ENCODE results near the gene CHN2.
"Not testable (repeated sequence)": the region's sequence is repeated elsewhere in the genome, so short reads cannot be mapped to it uniquely, and the experiment has no call there.

The CHN2 gene

GRCh38 chr7:29262191-29262917, 67.8 kb downstream of the CHN2 start:
- DNase-seq = no peak

GRCh38 chr7:29263601-29264207, 69.1 kb downstream of the CHN2 start:
- DNase-seq = not testable (repeated sequence)

DNA sequence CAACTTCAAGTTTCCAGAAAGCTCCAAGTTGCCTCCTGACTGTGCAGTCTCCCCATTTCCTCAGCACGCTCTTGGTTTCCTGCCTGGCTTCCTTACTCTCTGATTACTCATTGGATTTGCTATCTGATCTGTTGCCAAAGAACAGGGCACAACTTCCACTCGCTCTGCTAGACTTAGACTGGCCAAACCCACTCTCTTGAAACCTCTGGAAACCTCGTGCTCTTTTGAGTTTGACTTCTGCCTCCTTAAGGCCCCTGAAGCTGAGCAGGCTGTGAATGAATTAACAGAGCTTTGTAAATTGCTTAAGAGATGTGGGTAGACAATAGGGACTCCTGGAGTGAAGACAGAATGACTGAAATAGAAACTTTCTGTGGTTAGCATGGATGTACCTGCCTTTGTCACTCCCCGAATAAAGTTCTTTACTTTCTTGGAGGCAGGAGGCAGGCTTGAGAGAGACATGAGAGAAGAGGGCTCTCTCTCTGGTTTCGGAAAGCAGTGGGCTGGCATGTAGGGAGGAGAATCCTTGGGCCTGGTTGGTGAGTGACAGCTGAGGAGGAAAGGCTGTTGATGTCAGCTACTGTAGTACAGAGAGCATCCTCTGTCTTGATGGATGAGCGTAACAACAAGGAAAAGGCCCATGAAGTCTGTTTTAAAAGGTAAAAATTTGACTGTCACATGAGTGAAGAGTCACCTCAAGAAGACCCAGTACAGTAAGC, 70.8 kb downstream of the CHN2 start:
- DNase-seq = no peak

GRCh38 chr7:29269935-29270334, 75.4 kb downstream of the CHN2 start:
- no peak for DNase-seq

DNA sequence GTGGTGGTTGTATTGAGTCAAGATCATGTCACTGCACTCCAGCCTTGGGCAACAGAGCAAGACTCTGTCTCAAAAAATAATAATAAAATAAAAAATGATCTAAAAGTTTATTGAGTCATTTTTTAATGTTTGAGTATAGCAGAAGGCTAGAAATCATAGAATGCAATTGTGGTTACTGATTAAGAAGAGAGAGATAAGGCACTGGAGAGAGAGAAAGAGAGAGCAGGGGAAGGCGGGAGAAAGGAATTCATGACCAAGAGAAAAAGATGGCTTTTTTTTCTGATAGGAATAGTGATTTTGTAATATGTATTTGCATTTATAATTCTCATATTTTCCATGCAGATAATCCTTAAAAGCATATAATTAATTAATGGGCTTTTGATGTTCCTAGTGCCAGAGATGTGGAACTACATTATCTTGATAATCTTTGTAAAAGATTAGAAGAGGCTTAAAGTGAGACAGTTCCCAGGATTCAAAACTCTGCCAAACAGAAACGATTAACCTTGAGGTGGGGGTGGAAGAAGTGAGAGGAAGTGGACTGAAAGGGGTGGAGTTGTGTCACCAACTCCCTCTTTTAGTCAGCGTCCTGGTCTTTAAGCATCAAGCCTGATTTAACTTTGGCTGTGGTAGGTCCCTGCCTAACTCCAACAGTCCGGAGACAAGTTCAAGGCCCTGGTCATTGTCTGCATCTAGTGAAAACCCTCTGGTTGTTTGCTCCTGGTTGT, 76.2 kb downstream of the CHN2 start:
- DNase-seq = no peak

- DNase-seq = no peak
Observed at GRCh38 chr7:29271319-29271658, 76.7 kb downstream of the CHN2 start.

DNA sequence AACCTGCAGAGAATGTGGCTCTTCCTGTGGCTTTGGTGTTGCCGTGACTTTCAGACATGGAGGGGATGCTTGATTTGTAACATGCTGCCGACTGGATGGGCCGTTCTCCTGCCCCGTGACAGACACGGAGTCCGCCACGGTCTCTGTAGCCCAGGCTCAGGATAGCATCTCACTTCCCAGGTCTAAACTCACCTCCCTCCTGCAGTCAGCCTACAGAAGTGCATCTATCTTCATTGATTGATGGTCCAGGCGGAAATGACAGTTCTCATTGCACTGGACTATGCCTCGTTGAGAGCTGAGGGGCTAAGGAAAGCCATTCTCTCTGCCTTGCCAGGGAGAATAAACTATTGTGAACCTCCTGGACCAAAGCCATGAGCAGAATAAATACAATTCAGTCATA, 77.5 kb downstream of the CHN2 start:
- no peak for DNase-seq

GRCh38 chr7:29274146-29275017, 79.8 kb downstream of the CHN2 start:
- DNase-seq = no peak

DNA sequence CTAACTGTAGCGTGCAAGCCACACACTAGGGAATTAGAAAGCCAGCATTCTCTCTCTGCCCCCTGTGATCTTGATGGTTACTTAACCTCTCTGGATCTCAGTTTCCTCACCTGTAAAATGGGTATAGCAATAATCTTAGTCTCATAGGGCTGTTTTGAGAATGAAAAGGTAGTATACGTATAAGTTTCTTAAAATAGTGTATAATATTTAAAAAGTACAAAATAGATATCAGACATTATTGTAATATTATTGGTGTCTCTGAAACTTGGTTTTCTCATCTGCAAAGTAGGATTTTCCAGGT, 80.4 kb downstream of the CHN2 start:
- no peak for DNase-seq

- no peak for DNase-seq
Observed at GRCh38 chr7:29275493-29275892, 80.9 kb downstream of the CHN2 start.

GRCh38 chr7:29276199-29276598, 81.6 kb downstream of the CHN2 start:
- DNase-seq = no peak

- no peak for DNase-seq
Observed at GRCh38 chr7:29276806-29277205, 82.2 kb downstream of the CHN2 start.

GRCh38 chr7:29277436-29278215, 83.1 kb downstream of the CHN2 start:
- no peak for DNase-seq

DNA sequence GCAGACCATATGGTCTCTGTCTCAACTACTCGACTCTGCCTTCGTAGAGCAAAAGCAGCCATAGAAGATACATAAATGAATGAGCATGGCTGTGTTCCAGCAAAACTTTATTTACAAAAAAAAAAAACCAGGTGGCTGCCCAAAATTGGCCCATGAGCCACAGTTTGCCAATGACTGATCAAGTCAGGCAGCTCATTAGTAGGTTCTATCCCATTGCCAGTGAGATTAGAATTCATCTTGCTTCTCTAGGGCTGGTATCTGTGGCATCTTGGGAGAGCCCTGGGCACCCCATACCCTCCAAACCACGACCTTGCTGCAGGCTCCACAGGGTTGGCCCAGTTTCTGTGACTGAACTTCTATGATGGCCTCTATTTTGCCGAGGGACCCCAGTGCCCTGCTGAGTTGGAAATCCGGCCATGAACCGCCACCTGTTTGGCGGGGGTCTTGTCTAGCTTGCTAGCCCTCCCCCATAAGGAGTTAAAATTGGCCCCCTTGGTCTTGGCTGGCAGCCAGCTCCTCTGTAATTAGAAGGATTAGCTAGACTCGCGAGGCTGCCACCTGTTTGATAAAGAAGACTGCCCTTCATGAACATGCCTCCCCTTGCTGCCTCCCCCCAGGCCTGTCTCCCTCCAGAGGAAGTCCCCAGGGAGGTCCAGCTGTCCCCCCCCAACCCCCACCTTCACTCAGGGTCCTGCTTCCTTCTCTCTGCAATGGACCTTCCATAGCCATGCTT, 83.9 kb downstream of the CHN2 start:
- DNase-seq = no peak

DNA sequence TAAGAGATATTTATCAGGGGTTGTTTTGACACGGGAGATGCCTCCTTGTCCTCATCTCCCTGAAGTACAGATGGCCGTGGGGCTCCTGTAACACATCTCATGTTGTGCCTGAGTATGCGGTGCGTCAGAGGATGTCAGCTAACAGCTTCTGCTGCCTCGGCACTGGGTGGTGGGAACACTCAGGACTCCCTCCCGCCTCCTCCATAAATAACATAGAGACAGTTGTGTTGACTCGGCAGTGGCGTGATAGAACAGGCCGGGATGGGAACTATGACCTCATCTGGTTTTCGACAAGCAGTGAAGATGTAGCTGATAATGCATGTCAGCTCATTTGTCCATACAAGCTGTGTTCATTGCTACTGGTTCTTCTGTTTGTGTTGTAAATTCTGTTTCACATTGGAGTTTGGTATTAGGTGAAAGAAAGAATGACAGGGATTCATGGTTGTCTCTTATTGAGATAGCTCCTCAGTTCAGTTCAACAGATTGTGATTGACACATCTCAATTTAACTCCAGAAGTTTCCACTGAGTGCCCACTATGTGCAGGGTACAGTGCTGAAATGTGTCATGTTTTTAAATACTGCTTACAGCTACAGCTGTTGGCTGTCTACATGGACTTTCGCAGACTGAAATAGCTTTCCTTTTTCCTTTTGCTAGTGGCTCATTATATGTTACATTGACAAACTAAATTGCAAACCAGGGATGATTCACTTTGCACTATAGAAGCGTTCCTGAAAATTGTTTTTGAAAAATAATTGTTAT, 87.4 kb downstream of the CHN2 start:
- DNase-seq = no peak

- no peak for DNase-seq
Observed at GRCh38 chr7:29282819-29283414, 88.3 kb downstream of the CHN2 start.

DNA sequence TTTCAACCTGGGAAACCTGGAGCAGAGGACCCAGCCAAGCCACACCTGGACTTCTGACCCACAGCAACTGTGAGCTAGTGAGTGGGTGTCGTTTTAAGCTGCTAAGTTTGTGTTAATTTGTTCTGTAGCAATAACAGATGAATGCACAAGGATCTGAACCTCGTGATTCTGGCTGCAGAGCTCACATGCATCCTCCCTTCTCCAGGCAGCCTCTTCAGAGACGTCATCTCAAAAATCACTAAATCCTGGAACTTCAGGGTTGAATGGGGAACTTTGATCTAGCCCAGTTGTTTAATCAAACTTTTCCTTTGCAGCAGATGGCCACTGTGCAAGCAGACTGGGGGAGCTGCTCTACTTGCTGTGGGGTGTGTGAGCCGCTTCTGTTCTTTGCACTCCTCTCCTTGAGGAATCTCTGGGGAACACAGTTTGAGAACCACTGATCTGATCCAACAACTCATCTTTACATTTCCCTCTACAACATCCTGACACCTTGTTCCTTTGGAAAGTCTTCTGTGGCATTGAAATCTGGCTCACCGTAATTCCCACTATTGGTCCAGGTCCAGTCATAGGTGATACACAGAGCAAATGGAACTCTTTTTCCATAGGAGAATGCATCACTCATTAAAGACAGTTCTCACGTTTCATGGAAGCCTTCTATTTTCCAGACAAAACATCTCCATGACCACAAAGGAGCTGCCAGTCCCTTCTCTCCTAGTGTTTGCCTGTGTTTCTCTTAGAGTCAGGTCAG, 90.3 kb downstream of the CHN2 start:
- no peak for DNase-seq

DNA sequence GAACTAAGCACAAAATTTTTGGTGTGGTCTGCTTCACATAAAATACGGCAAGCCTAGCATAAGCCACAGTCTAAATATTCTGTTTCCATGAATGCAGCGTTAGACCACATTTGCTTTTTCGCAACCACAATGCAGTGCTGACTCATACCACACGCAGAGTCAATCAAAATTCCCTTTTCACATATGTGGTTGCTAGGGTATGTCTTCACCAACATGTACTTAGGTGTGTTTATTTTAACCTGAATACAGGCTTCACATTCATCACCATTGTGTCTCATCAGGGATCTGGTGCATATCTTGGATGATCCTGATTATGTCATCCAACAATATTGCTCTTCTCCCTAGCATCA, 90.8 kb downstream of the CHN2 start:
- no peak for DNase-seq

DNA sequence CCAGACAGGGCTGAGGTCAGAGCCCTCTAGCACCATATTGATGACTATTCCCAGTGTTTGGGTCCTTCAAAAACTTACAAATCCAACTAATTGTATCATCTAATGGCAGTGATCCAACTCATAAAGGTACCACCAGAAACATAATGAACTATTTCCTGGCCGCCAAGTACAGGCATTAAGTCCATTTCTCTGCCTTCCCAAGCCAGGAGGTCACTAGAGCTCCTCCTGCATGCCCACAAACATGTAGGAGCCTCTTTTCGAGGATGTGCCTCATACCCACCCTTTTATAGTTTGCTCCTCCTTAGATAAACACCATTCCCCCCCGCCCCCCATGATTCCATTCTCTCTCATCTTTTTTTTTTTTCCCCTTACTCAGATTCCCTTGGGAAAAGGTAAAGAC, 91.3 kb downstream of the CHN2 start:
- DNase-seq = no peak

Data from activated effector memory CD4-positive, alpha-beta T cell treated with anti-CD3 and anti-CD28 coated beads, Interleukin-2, amount 50 U/mL, for 16 hours (primary cell).